HEK293T (cell line): Measurements from ENCODE around the gene ANGPT4.

Experiments
- ARNT ChIP-seq: fragments of 450-650 bp; IDR thresholded peaks from 2 replicates; pipeline ENCODE4 v1.6.1; 2017; ENCODE audit warnings: mild to moderate bottlenecking
- L3MBTL2 ChIP-seq: fragments of 450-650 bp; conservative IDR thresholded peaks from 2 replicates; pipeline ENCODE4 v1.6.1; 2016; ENCODE audit warnings: mild to moderate bottlenecking
- ZNF384 ChIP-seq: fragments of 450-650 bp; IDR thresholded peaks from 2 replicates; pipeline ENCODE4 v1.6.1; 2016

- TF ChIP-seq ZNF384: no peak
- no peak for TF ChIP-seq L3MBTL2
- no peak for TF ChIP-seq ARNT
These were observed 12.0 kb downstream of the ANGPT4 start for GRCh38 chr20:904039-904545.
